Left ventricle myocardium superior (tissue), 1 donor: ENCODE measurements around the gene VPS8. TPM values are rescaled to one million over a fixed set of nuclear protein-coding genes. Genes with fewer than 3 reads are reported as not detected.

Experiments
- ATAC-seq: fragments of 200-7000 bp; cut with Tn5 transposase; one replicate; pipeline ENCODE4 v1.9.1; 2020; ENCODE audit warnings: mild to moderate bottlenecking, moderate library complexity
- DNase-seq: peaks from one replicate; pipeline ENCODE4 v3.0.0-alpha.2; 2020
- intact Hi-C: fragments of 100-400 bp; cut with micrococcal nuclease; formaldehyde crosslinking; loops from one replicate; pipeline ENCODE4 v1.11.0; 2022
- total RNA-seq: library from RNA; stranded (reverse); fragmentation: NEBNext Ultra II Directional; extraction: Animal tissue kit (Norgen Biotek cat#: 25700); gene quantifications from one replicate; pipeline ENCODE4 v1.2.1, GENCODE V29; 2021
- donor health status: DM: no; HTN: yes; CAD: no; lungs with severe emphysema.

Gene VPS8
- total RNA-seq, 1 donor from 2014 or later: 60.1 TPM

- intact Hi-C loops: no loop called here
- DNase-seq: no peak
- ATAC-seq: no peak
Observed at GRCh38 chr3:184842433-184842832, 30.5 kb downstream of the VPS8 start.

GRCh38 chr3:184845819-184846218, 33.9 kb downstream of the VPS8 start:
- no peak for DNase-seq
- ATAC-seq: no peak
- intact Hi-C loops: no loop called here

- DNase-seq (no peak), ATAC-seq (no peak)
- intact Hi-C loops: no loop called here
Observed at GRCh38 chr3:184846496-184846895, 34.5 kb downstream of the VPS8 start.

- DNase-seq: no peak
- ATAC-seq: no peak
- intact Hi-C loops: no loop called here
Observed at GRCh38 chr3:184848934-184849333, 37.0 kb downstream of the VPS8 start.

GRCh38 chr3:184850201-184850600, 38.2 kb downstream of the VPS8 start:
- ATAC-seq (no peak), DNase-seq (no peak)
- intact Hi-C loops: no loop called here

GRCh38 chr3:184857099-184857498, 45.1 kb downstream of the VPS8 start:
- no peak for DNase-seq
- intact Hi-C loops: no loop called here
- no peak for ATAC-seq

- ATAC-seq (peak; percentile 30), DNase-seq (no peak)
- intact Hi-C loops: no loop called here
Observed at GRCh38 chr3:184864000-184864399, 52.0 kb downstream of the VPS8 start.

- ATAC-seq: no peak
- intact Hi-C loops: no loop called here
Observed at GRCh38 chr3:184868477-184868876, 56.5 kb downstream of the VPS8 start.

GRCh38 chr3:184872200-184872599, 60.2 kb downstream of the VPS8 start:
- ATAC-seq: no peak
- no peak for DNase-seq
- intact Hi-C loops: loop anchor here (10.0 kb wide), 1 partner anchor 303 kb away; no protein-coding TSS in a partner anchor

More at GRCh38 chr3:184868477-184868876, 56.5 kb downstream of the VPS8 start:
- DNase-seq: no peak

GRCh38 chr3:184873141-184873540, 61.2 kb downstream of the VPS8 start:
- no peak for ATAC-seq
- DNase-seq: no peak
- intact Hi-C loops: loop anchor here (10.0 kb wide), 1 partner anchor 302 kb away; no protein-coding TSS in a partner anchor

GRCh38 chr3:184874709-184875644, 63.0 kb downstream of the VPS8 start:
- intact Hi-C loops: loop anchor here (10.0 kb wide), 1 partner anchor 300 kb away; no protein-coding TSS in a partner anchor
- DNase-seq (no peak), ATAC-seq (peak; percentile 28)

GRCh38 chr3:184880276-184881019, 68.5 kb downstream of the VPS8 start:
- no peak for DNase-seq
- peak; percentile 51 for ATAC-seq

GRCh38 chr3:184884359-184885017, 72.5 kb downstream of the VPS8 start:
- no peak for ATAC-seq
- intact Hi-C loops: no loop called here
- no peak for DNase-seq

More at GRCh38 chr3:184880276-184881019, 68.5 kb downstream of the VPS8 start:
- intact Hi-C loops: no loop called here

- intact Hi-C loops: no loop called here
Observed at GRCh38 chr3:184885112-184885511, 73.1 kb downstream of the VPS8 start.

GRCh38 chr3:184887574-184887973, 75.6 kb downstream of the VPS8 start:
- no peak for ATAC-seq
- intact Hi-C loops: no loop called here
- no peak for DNase-seq

More at GRCh38 chr3:184885112-184885511, 73.1 kb downstream of the VPS8 start:
- DNase-seq: no peak
- ATAC-seq: no peak

GRCh38 chr3:184889312-184889904, 77.4 kb downstream of the VPS8 start:
- ATAC-seq (no peak), DNase-seq (no peak)
- intact Hi-C loops: no loop called here

- intact Hi-C loops: no loop called here
- DNase-seq: no peak
- no peak for ATAC-seq
Observed at GRCh38 chr3:184894051-184894450, 82.1 kb downstream of the VPS8 start.

- intact Hi-C loops: no loop called here
- no peak for ATAC-seq
- DNase-seq: no peak
Observed at GRCh38 chr3:184895350-184895749, 83.4 kb downstream of the VPS8 start.

- no peak for DNase-seq
- ATAC-seq: no peak
- intact Hi-C loops: no loop called here
Observed at GRCh38 chr3:184896336-184896735, 84.4 kb downstream of the VPS8 start.
